Tibial nerve (tissue), 3 donors: Measurements from ENCODE around the gene PRKAG3.

ENCODE experiments used
- POLR2A ChIP-seq, 2 donors: fragments of 450-650 bp; IDR thresholded peaks; one replicate each; pipeline ENCODE4 v1.6.1; 2017; ENCODE audit warnings: antibody characterized with exemption in 2 of 2, mild to moderate bottlenecking in 2 of 2, moderate library complexity in 2 of 2
- TF ChIP-seq, protein P1 (sequence below), 5 experiments: fragments of 200-600 bp in 3 of 5; fragments of 450-650 bp in 2 of 5; sonication (generic) in 3 of 5; IDR thresholded peaks; one replicate each; pipeline ENCODE4 v1.5.1; 2016 to 2019; ENCODE audit warnings: antibody characterized with exemption in 5 of 5, mild to moderate bottlenecking in 3 of 5, moderate library complexity in 2 of 5

DNA sequence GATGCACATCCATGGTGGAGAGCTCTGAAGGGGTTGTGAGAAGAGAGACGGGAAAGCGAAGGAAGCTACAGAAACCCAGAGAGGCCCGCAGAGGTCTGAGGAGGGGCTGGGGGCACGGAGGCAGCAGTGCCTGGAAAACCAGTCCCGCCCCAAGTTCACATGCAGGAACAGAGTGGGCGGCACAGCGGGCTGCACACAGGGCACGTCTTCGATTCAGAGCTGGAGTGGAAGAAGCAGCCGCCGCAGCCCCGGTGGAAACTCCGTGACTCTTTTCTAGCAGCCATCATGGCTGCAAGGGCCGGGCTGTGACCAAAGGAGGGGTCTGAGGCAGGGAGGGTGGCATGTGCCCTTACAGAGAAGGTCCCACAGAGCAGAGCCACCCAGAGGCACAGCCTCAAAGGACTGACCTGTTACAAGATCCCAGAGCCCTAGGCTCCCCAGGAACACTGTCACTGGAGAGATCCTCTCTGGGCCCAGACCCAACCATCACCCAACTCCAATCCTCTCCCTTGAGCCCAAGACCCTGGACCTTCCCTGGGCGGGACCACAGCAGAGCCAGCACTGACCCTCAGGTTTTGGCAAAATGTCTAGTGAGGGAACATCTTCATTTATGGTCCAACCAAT, 10.7 kb downstream of the PRKAG3 start:
- TF ChIP-seq, protein P1, sequence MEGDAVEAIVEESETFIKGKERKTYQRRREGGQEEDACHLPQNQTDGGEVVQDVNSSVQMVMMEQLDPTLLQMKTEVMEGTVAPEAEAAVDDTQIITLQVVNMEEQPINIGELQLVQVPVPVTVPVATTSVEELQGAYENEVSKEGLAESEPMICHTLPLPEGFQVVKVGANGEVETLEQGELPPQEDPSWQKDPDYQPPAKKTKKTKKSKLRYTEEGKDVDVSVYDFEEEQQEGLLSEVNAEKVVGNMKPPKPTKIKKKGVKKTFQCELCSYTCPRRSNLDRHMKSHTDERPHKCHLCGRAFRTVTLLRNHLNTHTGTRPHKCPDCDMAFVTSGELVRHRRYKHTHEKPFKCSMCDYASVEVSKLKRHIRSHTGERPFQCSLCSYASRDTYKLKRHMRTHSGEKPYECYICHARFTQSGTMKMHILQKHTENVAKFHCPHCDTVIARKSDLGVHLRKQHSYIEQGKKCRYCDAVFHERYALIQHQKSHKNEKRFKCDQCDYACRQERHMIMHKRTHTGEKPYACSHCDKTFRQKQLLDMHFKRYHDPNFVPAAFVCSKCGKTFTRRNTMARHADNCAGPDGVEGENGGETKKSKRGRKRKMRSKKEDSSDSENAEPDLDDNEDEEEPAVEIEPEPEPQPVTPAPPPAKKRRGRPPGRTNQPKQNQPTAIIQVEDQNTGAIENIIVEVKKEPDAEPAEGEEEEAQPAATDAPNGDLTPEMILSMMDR (IDR thresholded peaks at IDR 0.05): no peak
- TF ChIP-seq POLR2A (IDR thresholded peaks at IDR 0.05): no peak
